Smooth muscle cell (in vitro differentiated cells): ENCODE measurements around the gene ZPLD1. TPM values are rescaled to one million over a fixed set of nuclear protein-coding genes. Genes with fewer than 3 reads are reported as not detected.

ENCODE experiments used
- DNase-seq: peaks from one replicate; lab custom pipeline; 2025; ENCODE audit not compliant: unreplicated experiment; lab: John Stamatoyannopoulos, UW
- H2AFZ ChIP-seq: fragments of 200-600 bp; sonication (generic); 2 replicates; pipeline ENCODE4 v1.6.0; 2016; ENCODE audit warnings: antibody characterized with exemption, low read depth, mild to moderate bottlenecking
- H3F3A ChIP-seq: fragments of 200-600 bp; sonication (generic); 2 replicates; pipeline ENCODE4 v1.6.0; 2017; ENCODE audit warnings: antibody characterized with exemption, low read depth
- H3K27ac ChIP-seq: fragments of 200-600 bp; sonication (generic); 2 replicates; pipeline ENCODE4 v1.5.1; 2016; ENCODE audit warnings: low read depth, mild to moderate bottlenecking
- H3K27me3 ChIP-seq: fragments of 200-600 bp; sonication (generic); 2 replicates; pipeline ENCODE4 v1.6.1; 2016; ENCODE audit warnings: low read depth, mild to moderate bottlenecking
- H3K36me3 ChIP-seq: fragments of 200-600 bp; sonication (generic); 2 replicates; pipeline ENCODE4 v1.5.1; 2016; ENCODE audit warnings: low read depth
- H3K4me1 ChIP-seq: fragments of 200-600 bp; sonication (generic); 2 replicates; pipeline ENCODE4 v1.5.1; 2016; ENCODE audit warnings: low read depth
- H3K4me2 ChIP-seq: fragments of 200-600 bp; sonication (generic); 2 replicates; pipeline ENCODE4 v1.6.0; 2016; ENCODE audit warnings: mild to moderate bottlenecking
- H3K4me3 ChIP-seq: fragments of 200-600 bp; sonication (generic); 2 replicates; pipeline ENCODE4 v1.5.1; 2016; ENCODE audit warnings: mild to moderate bottlenecking
- H3K79me2 ChIP-seq: fragments of 200-600 bp; sonication (generic); 2 replicates; pipeline ENCODE4 v1.6.0; 2016; ENCODE audit warnings: low read depth, mild to moderate bottlenecking
- H3K9ac ChIP-seq: fragments of 200-600 bp; sonication (generic); 2 replicates; pipeline ENCODE4 v1.6.0; 2016; ENCODE audit warnings: low read depth
- H3K9me3 ChIP-seq: fragments of 200-600 bp; sonication (generic); replicated peaks from 2 replicates; pipeline ENCODE4 v1.5.1; 2016; ENCODE audit warnings: low read depth
- H4K20me1 ChIP-seq: fragments of 200-600 bp; sonication (generic); 2 replicates; pipeline ENCODE4 v1.6.0; 2016; ENCODE audit warnings: low read depth
- CTCF ChIP-seq: fragments of 200-600 bp; sonication (generic); IDR thresholded peaks from 2 replicates; pipeline ENCODE4 v1.5.1; 2017; ENCODE audit warnings: borderline replicate concordance, mild to moderate bottlenecking, antibody characterized with exemption; ENCODE audit not compliant: insufficient read depth, poor library complexity, severe bottlenecking
- WGBS: methylation state at CpG from one replicate; pipeline ENCODE4 v1.1.7; 2016; ENCODE audit warnings: low lambda C conversion rate; 5-methylcytosine and 5-hydroxymethylcytosine counted together
- polyA plus RNA-seq: library from polyadenylated mRNA; unstranded; fragments of >200 nt; fragmentation: Nextera tagmentation; extraction: Ambion mirVana; gene quantifications from 2 replicates; pipeline ENCODE4 v1.2.1, GENCODE V29; 2016
- total RNA-seq: library from RNA; depleted of rRNA; stranded (reverse); fragments of >200 nt; gene quantifications from 2 replicates; pipeline ENCODE4 v1.2.3, GENCODE V29; 2014

ZPLD1 gene
- total and polyA plus RNA-seq, 2 experiments from 2014 or later = 0.22 TPM; not detected in 1

- H3K27ac ChIP-seq = no peak overlapping the region
- no peak for TF ChIP-seq CTCF
- DNase-seq = no peak
- no peak overlapping the region for H3K4me3 ChIP-seq
- 93% methylated on average over 2 of the region's 2 CpGs for WGBS
- no peaks in the 10 kb centered on the region for H3K36me3 ChIP-seq
- H3K4me1 ChIP-seq = no peaks in the 10 kb centered on the region
- H3K9me3 ChIP-seq = no peaks in the 10 kb centered on the region
- H3K27me3 ChIP-seq = no peaks in the 10 kb centered on the region
- H2AFZ ChIP-seq = no peak overlapping the region
- H3F3A ChIP-seq = no peaks in the 10 kb centered on the region
- H3K79me2 ChIP-seq = no peaks in the 10 kb centered on the region
- no peaks in the 10 kb centered on the region for H4K20me1 ChIP-seq
- H3K9ac ChIP-seq = no peak overlapping the region
- no peak overlapping the region for H3K4me2 ChIP-seq
Observed at GRCh38 chr3:102485701-102486100, 50.9 kb downstream of the ZPLD1 start.

- Histone ChIP-seq H3K9me3 (no peaks in the 10 kb centered on the region), H3K36me3 (no peaks in the 10 kb centered on the region), H2AFZ (no peak overlapping the region), H3K79me2 (no peaks in the 10 kb centered on the region), H3F3A (no peaks in the 10 kb centered on the region), H3K4me2 (no peak overlapping the region), H4K20me1 (no peaks in the 10 kb centered on the region), H3K4me3 (no peak overlapping the region), H3K4me1 (no peaks in the 10 kb centered on the region), H3K27me3 (no peaks in the 10 kb centered on the region), H3K9ac (no peak overlapping the region), H3K27ac (no peak overlapping the region)
- no peak for TF ChIP-seq CTCF
- no peak for DNase-seq
Observed at GRCh38 chr3:102488331-102488730, 53.5 kb downstream of the ZPLD1 start.

- H3K27ac ChIP-seq = no peak overlapping the region
- no peak for TF ChIP-seq CTCF
- no peak overlapping the region for H3K4me3 ChIP-seq
- H4K20me1 ChIP-seq = no peaks in the 10 kb centered on the region
- no peaks in the 10 kb centered on the region for H3K36me3 ChIP-seq
- no peak overlapping the region for H3K4me2 ChIP-seq
- no peaks in the 10 kb centered on the region for H3K9me3 ChIP-seq
- H3K4me1 ChIP-seq = no peaks in the 10 kb centered on the region
- no peak overlapping the region for H3K9ac ChIP-seq
- H3F3A ChIP-seq = no peaks in the 10 kb centered on the region
- 98% methylated on average over 8 of the region's 8 CpGs for WGBS
- H2AFZ ChIP-seq = no peak overlapping the region
- no peak for DNase-seq
- no peaks in the 10 kb centered on the region for H3K79me2 ChIP-seq
- H3K27me3 ChIP-seq = no peaks in the 10 kb centered on the region
Observed at GRCh38 chr3:102492300-102492699, 57.5 kb downstream of the ZPLD1 start.

GRCh38 chr3:102497571-102497970, 62.8 kb downstream of the ZPLD1 start:
- no peak overlapping the region for H3K9ac ChIP-seq
- H3K9me3 ChIP-seq = no peaks in the 10 kb centered on the region
- H3K4me3 ChIP-seq = no peak overlapping the region
- H4K20me1 ChIP-seq = no peaks in the 10 kb centered on the region
- H3K27ac ChIP-seq = no peak overlapping the region
- DNase-seq = no peak
- peaks cover 3% of the 10 kb centered on the region for H3K4me1 ChIP-seq
- WGBS = 92% methylated on average over 3 of the region's 3 CpGs
- TF ChIP-seq CTCF = no peak
- no peaks in the 10 kb centered on the region for H3K79me2 ChIP-seq
- no peaks in the 10 kb centered on the region for H3F3A ChIP-seq
- no peaks in the 10 kb centered on the region for H3K36me3 ChIP-seq
- no peak overlapping the region for H2AFZ ChIP-seq
- H3K4me2 ChIP-seq = no peak overlapping the region
- no peaks in the 10 kb centered on the region for H3K27me3 ChIP-seq
